Mesenteric fat pad (tissue), 1 donor: Measurements from ENCODE around the gene GSE1. TPM values are rescaled to one million over a fixed set of nuclear protein-coding genes. Genes with fewer than 3 reads are reported as not detected.

Experiments
- DNase-seq: peaks from one replicate; pipeline ENCODE4 v3.0.0-alpha.2; 2020; ENCODE audit warnings: low spot score
- total RNA-seq: library from RNA; stranded (reverse); fragmentation: NEBNext Ultra II Directional; extraction: Animal tissue kit (Norgen Biotek cat#: 25700); gene quantifications from one replicate; pipeline ENCODE4 v1.2.1, GENCODE V29; 2021
- donor health status: DM: yes; HTN: yes; CAD: no.

Gene GSE1
- total RNA-seq, 1 donor from 2014 or later: 129 TPM

DNA sequence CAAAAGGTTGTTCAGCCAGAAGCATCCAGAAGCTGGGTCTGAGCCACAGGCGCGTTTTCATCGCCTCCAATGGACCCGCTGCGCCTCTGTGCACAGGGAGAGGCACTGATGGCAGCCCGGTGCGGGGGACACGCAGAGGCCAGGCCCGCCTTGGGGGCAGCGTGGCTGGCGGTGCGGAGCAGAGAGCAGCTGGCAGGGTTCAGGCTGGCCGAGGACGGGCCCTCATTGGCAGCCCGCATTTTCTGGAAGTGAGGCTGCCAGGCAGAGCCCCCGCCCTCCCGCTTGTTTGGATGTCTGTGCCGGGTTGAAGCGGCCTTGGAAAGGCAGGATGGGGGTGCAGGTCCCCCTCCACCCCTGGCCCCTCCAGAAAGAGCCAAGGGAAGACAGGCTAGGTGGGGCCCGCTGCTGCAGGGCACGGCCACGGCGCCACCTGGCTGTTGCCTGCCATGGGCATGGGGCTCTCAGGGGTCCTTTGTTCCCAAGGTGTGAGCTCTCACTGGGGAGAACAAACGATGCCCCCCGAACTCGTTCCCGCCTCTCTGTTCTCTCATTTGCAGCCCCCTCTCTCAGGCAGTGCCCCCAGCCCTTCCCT lies 18.8 kb downstream of the GSE1 start:
- no peak for DNase-seq

DNA sequence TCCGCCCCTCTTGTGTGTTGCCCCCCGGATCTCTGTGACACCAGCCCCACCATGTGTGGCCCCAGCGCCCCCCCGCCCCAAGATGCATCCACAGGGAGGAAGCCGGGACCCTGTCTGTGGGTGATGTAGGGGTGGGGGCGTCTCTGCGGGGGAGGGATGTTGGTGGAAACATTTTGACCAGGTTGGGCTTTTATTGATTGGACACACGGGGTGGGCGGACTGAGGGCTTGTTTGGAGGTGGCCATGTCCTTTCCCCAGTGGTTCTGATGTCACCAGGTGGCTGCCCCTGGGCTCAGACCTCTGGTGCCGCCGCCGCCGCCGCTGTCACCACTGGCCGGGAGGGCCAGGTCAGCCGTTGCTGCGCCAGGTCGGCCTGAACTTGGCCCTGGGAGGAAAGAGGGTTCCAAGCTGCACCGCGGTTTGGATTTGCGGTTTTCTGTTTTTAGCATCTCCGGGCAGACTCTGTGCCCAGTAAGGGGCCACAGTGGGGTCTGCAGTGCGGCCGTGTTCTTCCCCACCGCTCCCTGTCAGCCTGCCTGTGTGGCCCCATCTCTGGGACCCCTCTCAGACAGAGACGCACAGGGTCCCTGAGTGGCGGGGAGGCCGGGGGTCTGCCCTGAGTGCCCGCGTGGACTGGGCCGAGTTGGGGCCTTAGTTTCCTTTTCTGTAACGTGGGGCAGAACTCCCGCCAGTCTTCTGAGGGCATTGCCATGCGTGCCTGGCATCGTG lies 19.8 kb downstream of the GSE1 start:
- DNase-seq: no peak

DNA sequence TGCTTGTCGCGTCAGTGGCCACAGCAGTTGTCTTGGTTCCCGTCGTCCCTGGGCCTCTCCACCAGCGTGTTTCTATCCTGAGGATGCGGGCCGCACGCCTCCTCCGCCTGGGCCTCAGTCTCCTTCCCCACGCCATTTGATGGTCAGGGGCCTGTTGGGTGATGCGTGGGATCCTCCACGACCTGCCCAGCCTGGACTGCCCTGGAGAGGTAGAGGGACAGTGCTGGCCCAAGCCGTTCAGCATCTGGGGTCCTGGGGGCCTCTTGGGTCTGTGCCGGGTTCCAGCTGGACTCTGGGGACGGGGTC lies 20.3 kb downstream of the GSE1 start:
- DNase-seq: no peak

DNA sequence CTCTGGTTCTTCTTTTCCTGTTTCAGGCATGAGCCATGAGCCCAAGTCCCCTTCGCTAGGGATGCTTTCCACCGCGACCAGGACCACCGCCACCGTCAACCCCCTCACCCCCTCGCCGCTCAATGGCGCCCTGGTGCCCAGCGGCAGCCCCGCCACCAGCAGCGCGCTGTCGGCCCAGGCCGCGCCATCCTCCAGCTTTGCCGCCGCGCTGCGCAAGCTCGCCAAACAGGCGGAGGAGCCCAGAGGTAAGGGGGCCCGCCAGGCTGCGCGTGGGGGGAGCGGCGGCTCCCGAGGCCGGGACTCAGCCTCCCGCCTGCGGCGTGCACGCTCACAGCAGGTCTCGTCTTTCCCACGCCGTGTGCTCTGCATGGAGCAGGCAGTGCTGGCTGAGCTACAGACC lies 20.8 kb downstream of the GSE1 start:
- DNase-seq: no peak

DNA sequence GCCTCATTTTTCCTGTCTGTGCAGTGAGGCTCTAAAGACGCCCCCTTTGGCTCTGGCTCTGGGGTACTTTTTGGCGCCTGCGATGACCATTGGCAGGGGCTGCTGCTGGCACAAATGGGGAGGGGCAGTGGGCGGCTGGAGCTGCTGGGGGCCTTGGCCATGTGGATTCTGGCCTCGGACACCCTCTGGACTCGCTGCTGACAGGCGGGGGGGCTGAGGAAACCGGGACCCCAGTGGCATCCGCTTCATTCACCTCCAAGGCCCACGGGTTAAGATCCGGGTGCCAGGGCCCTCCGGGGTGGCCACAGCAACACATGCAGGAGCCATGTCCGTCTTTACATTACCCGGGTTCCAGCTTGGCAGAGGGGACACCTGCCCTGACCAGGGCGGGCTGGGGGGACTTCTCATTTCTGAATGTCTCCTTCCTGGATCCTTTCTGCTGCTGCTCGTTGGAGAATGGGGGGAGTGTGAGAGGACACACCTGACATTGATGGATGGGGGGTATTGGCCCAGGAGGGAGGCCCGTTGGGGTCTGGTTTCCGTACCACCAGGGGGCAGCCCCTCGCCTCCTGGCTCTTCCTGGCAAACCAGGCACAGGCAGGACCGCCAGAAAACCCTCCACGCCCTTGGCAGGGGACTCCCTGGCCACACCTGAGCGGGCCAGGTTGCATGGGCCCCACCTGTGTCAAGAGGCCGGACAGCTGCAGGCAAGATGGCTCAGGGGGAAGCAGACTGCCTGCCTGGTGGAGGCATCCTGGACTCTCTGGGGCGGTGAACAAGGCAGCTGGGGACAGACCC lies 21.8 kb downstream of the GSE1 start:
- DNase-seq: no peak

DNA sequence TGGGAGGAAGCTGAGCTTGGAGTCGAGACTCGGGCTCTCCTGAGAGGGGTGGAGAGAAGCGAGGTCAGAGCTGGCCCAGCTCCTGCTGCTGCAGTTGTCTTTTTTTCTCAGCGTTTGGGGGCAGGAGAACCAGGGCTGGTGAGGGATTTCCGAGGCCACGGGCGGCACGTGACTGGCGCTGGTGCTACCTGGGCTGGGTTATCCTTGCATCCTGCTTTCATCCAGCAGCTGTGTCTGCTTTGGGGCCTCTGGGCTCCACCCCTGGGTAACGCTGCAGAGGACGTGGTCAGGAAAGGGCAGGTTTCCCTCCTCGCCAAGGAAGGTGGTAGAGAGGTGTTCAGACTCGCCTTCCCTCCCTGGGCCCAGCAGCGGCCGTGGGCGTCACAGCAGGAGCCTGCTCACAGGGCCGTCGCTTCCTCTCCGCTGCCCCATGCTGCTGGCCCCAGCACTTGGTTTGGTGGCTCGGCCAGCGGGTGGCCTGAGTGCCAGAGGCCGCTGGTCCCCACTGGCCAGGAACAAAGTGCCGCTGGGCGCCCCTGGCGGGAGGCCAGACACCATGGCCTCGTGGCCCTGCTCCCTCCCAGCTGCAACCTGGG lies 22.5 kb downstream of the GSE1 start:
- DNase-seq: no peak

DNA sequence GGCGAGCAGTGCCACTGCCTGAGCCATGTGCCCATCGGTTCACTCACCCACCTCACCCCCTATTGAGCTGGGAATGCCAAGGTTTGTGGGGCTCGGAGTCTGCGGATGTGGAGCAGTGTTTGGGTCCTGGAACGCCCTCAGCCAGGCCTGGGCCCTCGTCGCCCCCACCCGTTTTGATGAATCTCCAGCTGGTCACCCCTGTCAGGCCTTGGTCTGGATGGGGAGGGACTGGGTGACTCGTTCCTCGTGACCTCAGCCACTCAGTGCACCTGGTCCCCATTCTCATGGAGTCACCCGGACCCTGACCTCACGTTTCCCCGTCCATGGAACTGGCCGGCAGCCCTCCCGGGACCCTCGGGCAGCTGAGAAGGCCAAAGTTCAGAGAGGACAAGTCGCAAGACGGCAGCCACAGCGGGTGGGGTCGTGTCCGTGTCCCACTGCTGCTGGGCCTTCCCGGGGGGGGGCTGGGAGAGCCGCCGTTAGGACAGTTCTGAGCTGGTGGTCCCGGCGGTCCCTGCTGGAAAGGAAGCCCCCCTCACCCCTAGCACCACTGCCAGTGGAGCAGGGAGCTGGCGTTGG lies 23.2 kb downstream of the GSE1 start:
- DNase-seq: no peak

DNA sequence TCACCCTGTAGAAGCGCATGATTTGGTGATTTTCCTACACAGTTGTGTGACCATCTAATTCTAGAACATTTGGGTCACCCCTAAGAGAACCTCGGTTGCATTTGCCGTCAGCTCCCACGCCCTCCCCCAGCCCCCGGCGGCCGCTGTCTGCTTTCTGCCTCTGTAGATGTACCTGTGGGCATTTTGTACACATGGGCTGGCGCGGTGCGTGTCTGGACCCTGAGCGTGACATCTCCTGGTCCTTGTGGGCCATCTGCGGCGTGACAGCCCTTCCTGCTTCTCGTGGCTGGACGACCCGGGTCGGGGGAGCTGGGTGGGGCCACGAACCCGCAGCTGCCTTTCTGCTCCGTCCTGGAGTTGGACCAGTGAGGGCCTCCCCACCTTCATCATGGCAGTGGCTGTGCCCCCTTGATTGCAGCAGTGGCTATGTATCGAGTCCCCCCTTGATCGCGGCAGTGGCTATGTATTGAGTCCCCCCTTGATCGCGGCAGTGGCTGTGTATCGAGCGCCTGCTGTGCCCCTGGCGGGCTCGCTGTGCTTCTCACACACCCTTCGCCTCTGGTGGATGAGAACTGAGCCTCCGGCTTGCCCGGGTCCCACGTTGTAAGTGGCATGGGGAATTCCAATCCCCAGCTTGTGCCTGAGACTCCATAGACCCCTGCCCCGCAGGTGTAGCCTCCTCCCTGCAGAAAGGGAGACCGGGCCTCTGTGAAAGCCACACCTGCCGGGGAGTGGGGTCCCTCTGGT lies 24.1 kb downstream of the GSE1 start:
- no peak for DNase-seq

DNA sequence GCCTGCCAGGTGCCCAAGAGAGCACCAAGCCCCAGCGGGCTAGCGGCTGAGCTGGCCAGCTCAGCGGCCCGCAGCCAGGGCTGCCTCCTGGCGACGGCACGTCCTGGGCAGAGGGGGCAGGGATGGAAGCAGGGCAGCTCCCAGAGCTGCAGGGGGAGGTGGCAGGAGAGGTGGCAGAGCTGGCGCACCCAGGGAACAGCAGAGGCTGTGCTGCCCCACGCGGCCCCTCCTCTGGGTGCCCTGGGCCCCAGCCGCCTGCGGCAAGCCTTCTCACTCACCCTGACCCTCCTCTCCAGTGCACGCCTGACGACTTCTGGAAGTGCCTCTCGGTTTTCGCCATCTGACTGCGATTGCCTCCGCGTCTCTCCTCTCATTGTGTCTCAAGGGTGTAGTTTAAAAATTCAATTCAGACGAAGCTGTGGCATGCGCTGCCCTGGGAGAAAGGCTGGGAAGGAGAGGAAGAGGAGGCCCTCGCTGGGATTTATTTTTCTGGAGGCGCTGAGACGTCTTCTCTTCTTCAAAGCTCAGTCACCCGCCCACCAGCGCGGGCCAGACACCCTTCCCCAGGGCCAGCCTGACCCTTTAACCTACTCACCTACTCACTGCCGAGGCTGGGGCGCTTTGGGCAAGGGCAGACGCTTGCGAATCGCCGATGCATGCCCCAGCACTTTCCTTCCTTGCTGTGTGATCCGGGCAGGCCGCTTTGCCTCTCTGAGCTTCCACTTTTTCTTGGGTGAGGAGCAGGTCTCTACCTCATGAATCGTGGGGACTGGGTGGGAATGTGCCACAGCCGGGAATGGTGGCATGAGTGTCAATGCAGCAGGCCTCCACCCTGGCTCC lies 24.9 kb downstream of the GSE1 start:
- DNase-seq: no peak

DNA sequence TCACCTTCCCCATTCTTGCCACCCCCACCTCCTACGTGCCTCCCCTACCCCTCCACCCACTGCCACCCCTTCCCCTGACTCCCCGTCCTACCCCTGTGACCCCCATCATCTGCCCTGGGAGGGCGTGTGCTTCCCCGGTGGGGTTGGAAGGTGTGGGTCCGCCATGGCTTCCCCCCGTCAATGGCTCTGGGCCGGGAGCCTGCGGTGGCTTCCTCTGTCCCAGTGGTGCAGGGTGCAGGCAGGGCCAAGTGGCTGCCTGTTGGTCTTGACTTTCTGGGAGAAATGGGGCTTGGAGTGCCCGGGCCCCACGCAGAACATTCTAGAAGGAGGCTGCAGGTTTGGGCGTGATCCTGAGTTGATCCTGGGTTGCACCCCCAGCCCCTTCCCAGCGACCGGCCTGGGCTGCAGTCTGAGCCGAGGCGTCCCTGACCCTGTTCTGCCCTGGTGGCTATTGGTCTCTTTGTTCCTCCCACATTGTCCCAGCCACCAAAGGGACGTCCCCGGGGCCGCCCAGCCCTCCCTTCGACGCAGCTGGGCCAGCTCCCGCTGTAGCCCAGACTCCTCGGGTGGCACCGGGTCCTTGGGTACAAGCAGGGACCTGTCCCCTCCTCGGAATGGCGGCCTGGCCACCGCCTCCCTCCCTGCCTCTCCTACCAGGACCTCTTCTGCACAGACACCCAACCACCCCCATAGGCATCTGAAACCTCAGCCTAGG lies 25.7 kb downstream of the GSE1 start:
- DNase-seq: no peak

DNA sequence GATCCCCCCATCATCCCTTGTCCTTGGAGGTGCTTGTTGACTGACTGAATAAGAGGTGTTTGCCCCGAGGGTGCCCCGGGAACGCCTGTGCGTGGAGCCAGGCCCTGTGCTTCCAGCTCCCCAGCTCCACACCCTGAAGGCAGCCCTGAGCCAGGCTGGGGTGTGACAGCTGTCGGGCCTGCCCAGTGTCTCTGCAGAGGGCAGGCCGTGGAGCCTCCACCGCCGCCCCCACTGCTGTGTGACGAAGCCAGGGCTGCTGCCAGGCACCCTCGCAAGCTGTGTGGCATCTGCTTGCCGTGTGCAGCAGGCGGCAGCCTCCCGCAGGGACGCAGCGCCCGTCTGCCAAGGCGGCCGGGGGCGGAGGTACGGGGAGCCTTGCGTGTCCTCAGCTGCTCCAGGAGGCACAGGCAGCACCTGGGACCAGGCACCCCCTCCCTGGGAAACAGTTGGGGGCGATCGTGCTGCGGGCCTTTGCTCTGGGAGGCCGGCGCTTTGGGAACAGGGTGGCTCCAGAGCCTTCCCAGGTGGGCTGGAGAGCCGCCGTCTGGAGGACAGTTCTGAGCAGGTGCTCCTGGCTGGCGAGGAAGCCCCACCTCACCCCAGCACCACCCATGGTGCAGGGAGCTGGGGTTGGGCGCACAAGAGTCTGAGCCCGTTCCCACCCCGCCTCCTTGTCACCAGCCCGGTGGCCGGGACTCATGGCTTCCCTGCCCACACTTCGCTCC lies 26.6 kb downstream of the GSE1 start:
- no peak for DNase-seq

DNA sequence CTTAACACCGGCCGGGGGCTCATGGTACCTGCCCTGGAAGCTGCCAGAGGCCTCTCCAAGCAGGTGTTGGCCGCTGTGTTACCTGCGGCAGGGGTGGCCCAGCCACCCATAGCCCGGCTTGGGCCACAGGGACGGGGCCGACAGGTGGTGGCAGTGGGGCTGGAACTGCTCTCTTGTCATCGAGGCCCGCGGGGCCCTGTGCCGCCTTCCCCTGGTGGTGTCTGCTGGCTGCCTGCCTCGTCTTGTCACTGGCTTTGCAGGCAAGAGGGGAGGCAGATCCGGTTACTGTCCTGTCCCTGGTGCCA lies 27.1 kb downstream of the GSE1 start:
- DNase-seq: no peak

DNA sequence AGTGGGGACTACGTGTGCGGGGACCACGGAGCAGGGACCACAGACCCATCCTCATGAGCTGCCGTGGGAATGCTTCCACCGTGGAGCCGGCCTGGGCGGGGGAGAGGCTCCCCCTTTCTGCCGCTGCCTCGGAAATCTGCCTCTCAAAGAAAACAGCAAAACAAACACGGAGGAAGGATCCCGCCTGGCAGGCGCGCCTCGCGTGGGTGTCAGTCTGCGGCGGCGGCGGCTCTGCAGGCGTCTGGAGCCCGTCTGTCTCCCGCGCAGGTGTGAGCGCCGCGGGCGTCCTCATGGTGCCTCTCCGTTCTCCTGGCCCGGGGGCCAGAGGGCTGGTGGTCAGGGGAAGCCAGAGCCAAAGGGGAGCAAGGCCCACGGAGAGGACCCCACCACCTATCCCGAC lies 27.5 kb downstream of the GSE1 start:
- DNase-seq: no peak

DNA sequence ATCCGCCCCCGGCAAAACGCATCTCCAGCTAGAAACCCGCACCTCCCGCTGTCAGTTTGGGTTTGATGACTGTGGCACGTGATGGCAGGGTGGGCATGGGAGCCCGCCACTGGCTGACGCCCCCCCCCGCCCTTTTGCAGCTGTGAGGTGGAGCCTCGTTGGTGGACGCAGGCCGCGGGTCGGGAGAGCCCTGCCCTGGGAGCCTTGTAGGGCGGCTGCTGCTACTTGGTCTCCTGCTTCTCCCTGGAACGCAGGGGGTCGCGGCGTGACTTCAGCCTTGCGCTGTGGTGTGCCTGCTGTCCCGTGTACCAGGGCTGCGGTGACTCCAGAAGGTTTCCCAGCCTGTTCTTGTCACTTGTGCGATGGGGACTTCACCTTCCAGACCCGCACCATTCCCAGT lies 28.2 kb downstream of the GSE1 start:
- DNase-seq: no peak

DNA sequence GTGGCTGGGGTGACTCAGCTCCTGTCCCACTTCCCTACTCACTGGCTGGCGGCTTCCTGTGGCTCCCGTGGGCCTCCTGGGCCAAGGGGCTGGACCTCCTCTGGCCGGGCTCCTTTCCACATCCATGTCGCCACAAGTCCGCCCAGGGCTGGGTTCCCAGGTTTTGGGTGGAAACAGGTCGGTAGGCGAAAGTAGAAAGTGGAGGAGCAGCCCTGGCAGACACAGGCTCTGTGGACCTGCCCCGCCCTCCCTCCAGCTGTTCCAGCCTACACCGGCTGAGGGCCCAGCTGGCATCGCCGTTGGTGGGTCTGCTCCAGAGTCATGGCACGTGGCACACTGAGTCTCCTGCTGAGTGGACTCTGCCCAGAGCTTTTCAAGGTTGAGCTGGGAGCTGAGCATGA lies 28.7 kb downstream of the GSE1 start:
- DNase-seq: no peak

DNA sequence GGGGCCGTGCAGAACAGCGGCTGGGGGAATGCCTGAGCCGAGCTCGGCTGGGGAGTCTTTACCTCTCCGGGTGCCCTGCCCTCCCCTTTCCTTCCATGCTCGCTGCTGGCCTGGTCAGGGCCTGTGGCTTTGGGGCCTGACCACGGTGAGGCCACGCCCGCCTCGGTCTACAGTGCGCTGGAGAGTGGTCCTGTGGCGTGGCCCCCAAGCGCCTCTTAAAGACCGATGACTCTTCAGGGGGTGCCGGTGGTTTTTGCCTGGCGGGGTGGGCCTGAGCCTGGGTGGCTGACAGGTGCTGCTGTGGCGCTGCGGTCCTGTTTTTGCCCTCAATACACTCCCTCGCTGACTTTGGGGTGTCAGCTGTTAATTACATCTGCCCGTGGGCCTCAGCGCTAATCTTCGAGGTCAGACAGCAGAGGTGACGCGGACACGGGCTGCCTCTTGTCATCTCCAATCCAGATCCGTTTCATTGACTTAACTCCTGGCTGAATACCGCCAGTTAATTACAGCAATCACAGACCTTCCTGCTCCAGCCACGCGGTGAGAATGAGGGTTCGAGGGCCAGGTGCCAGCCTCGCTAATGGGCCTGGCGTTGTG lies 29.7 kb downstream of the GSE1 start:
- DNase-seq: no peak

DNA sequence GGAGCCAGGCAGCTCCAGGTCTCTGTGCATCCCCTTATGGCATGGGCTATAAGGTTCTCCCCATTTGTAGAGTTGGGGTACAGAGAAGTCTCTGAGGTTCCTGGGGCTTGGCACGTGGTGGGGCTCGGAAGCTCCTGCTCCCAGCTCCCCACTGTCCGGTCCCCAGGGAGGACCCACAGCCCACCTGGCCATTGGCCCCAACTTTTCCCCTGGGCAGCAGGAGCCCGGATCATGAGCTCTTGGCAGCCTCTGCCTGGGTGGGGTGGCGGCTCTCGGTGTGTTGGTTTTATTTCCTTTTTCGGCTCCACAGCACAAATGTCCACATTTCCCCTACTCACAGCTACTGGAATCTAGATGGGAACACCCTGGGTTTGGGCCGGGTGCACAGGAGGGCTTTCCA lies 30.5 kb downstream of the GSE1 start:
- no peak for DNase-seq

DNA sequence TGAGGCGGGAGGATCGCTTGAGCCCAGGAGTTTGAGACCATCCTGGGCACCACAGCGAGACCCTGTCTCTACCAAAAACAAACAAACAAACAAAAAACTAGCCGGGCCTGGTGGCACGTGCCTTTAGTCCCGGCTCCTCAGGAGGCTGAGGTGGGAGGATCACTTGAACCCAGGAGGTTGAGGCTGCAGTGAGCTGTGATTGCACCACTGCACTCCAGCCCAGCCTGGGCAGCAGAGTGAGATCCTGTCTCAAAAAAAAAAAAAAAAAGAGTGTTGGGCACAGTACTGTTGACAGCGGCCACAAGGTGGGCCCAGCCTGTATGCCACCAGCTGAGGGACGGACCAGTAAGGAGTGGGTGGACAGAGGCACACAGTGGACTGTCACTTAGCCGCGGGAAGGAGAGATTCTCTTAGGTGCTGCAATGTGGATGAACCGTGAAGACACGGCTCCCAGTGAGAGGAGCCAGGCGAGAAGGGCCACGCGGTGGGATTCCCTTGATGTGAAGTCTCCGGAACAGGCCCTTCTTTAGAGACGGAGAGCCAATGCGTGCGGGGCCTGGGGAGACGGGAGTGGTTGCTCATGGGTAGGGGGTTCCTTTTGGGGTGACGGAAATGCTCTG lies 31.1 kb downstream of the GSE1 start:
- no peak for DNase-seq
